GM06990 (cell line): ENCODE data around the gene VSTM5.

Experiments used
- DNase-seq: peaks from one replicate; pipeline ENCODE4 v3.0.0-alpha.2; 2011; ENCODE audit not compliant: insufficient read length; ENCODE audit errors: extremely low read depth
- H3K27me3 ChIP-seq: replicated peaks from 2 replicates; pipeline ENCODE4 v1.6.0; 2011; ENCODE audit warnings: low read length; ENCODE audit not compliant: control insufficient read depth, insufficient read depth
- H3K36me3 ChIP-seq: 2 replicates; pipeline ENCODE4 v1.5.1; 2011; ENCODE audit warnings: low read length; ENCODE audit not compliant: control insufficient read depth, insufficient read depth
- H3K4me3 ChIP-seq: replicated peaks from 2 replicates; pipeline ENCODE4 v1.5.1; 2011; ENCODE audit warnings: low read depth, mild to moderate bottlenecking, control low read depth, low read length
- CTCF ChIP-seq: IDR thresholded peaks from 2 replicates; pipeline ENCODE4 v1.5.1; 2011; ENCODE audit warnings: low read length, control low read depth, mild to moderate bottlenecking, inconsistent platforms; ENCODE audit not compliant: insufficient read depth, poor library complexity, severe bottlenecking

The VSTM5 gene

GRCh38 chr11:93813974-93814373, 36.4 kb downstream of the VSTM5 start:
- TF ChIP-seq CTCF: no peak
- DNase-seq: no peak
- peaks cover 12% of the 10 kb centered on the region for H3K36me3 ChIP-seq
- H3K4me3 ChIP-seq: no peak overlapping the region
- H3K27me3 ChIP-seq: no peaks in the 10 kb centered on the region

- DNase-seq: no peak
- no peaks in the 10 kb centered on the region for H3K27me3 ChIP-seq
- TF ChIP-seq CTCF: no peak
- peaks cover 17% of the 10 kb centered on the region for H3K36me3 ChIP-seq
- no peak overlapping the region for H3K4me3 ChIP-seq
Observed at GRCh38 chr11:93807980-93808379, 42.4 kb downstream of the VSTM5 start.

- Histone ChIP-seq H3K27me3 (no peaks in the 10 kb centered on the region), H3K36me3 (peaks cover 16% of the 10 kb centered on the region), H3K4me3 (no peak overlapping the region)
- TF ChIP-seq CTCF: no peak
- DNase-seq: no peak
Observed at GRCh38 chr11:93804879-93805278, 45.5 kb downstream of the VSTM5 start.

- TF ChIP-seq CTCF: no peak
- peaks cover 15% of the 10 kb centered on the region for H3K36me3 ChIP-seq
- H3K27me3 ChIP-seq: no peaks in the 10 kb centered on the region
- no peak for DNase-seq
- H3K4me3 ChIP-seq: no peak overlapping the region
Observed at GRCh38 chr11:93801366-93801765, 49.1 kb downstream of the VSTM5 start.

GRCh38 chr11:93796441-93797231, 53.8 kb downstream of the VSTM5 start:
- H3K36me3 ChIP-seq: peaks cover 8% of the 10 kb centered on the region
- DNase-seq: no peak
- no peaks in the 10 kb centered on the region for H3K27me3 ChIP-seq
- no peak overlapping the region for H3K4me3 ChIP-seq
- no peak for TF ChIP-seq CTCF
